ENCODE data around the gene GSG1L.

GSG1L gene

DNA sequence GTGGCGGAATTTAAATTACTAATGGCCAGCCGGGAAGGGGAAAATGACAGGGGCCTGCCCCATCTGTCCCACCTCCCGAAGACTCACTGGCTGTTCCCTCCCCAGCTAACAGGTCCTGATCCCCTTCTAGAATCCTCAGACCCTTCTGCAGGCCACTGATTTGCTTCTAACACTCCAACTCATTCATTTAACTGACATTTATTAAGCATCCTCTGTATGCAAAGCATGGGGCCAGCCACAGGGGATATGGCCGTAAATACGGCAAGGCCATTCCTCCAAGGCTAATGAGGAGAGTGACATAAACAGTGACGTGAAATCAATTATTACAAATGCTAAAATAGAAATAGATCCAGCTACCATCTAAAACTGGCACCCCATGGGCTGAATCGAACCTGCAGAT lies 195.3 kb downstream of the GSG1L start:
- Mint-ChIP-seq H3K36me3 (peaks cover 5% of the 10 kb centered on the region), H3K4me3 (no peak overlapping the region), H3K27me3 (peaks cover 3% of the 10 kb centered on the region), H3K9me3 (peaks cover 9% of the 10 kb centered on the region), H3K27ac (no peak overlapping the region), H3K4me1 (peaks cover 3% of the 10 kb centered on the region)
- ATAC-seq (ENCODE audit: low read depth) (no peak), DNase-seq (ENCODE audit: low spot score in 2 of 2) (no peak)

GRCh38 chr16:27867122-27868110 lies 196.1 kb downstream of the GSG1L start:
- H3K4me1 Mint-ChIP-seq, result peaks cover 3% of the 10 kb centered on the region
- H3K36me3 Mint-ChIP-seq, result peaks cover 5% of the 10 kb centered on the region
- no peak overlapping the region for H3K27ac Mint-ChIP-seq
- peaks cover 3% of the 10 kb centered on the region for H3K27me3 Mint-ChIP-seq
- no peak overlapping the region for H3K4me3 Mint-ChIP-seq
- ATAC-seq (ENCODE audit: low read depth) (no peak), DNase-seq (ENCODE audit: low spot score in 2 of 2) (no peak)
- H3K9me3 Mint-ChIP-seq, result peaks cover 14% of the 10 kb centered on the region

- peaks cover 3% of the 10 kb centered on the region for H3K27me3 Mint-ChIP-seq
- H3K4me3 Mint-ChIP-seq, result no peak overlapping the region
- DNase-seq (ENCODE audit: low spot score in 2 of 2), result no peak
- no peak for ATAC-seq (ENCODE audit: low read depth)
- H3K36me3 Mint-ChIP-seq, result peaks cover 5% of the 10 kb centered on the region
- peaks cover 3% of the 10 kb centered on the region for H3K4me1 Mint-ChIP-seq
- H3K27ac Mint-ChIP-seq, result no peak overlapping the region
- H3K9me3 Mint-ChIP-seq, result peaks cover 14% of the 10 kb centered on the region
Measured at GRCh38 chr16:27863377-27863776, 200.1 kb downstream of the GSG1L start.

- H3K4me1 Mint-ChIP-seq, result peaks cover 3% of the 10 kb centered on the region
- no peak overlapping the region for H3K27ac Mint-ChIP-seq
- DNase-seq (ENCODE audit: low spot score in 2 of 2) (no peak), ATAC-seq (ENCODE audit: low read depth) (no peak)
- peaks cover 14% of the 10 kb centered on the region for H3K9me3 Mint-ChIP-seq
- peaks cover 3% of the 10 kb centered on the region for H3K27me3 Mint-ChIP-seq
- no peak overlapping the region for H3K4me3 Mint-ChIP-seq
- H3K36me3 Mint-ChIP-seq, result peaks cover 5% of the 10 kb centered on the region
Measured at GRCh38 chr16:27862953-27863352, 200.6 kb downstream of the GSG1L start.

- Mint-ChIP-seq H3K27me3 (peaks cover 2% of the 10 kb centered on the region), H3K27ac (no peak overlapping the region), H3K36me3 (peaks cover 1% of the 10 kb centered on the region), H3K4me1 (no peaks in the 10 kb centered on the region), H3K9me3 (peaks cover 11% of the 10 kb centered on the region), H3K4me3 (no peak overlapping the region)
- ATAC-seq (ENCODE audit: low read depth) (no peak), DNase-seq (ENCODE audit: low spot score in 2 of 2) (no peak)
Measured at GRCh38 chr16:27860091-27860490, 203.4 kb downstream of the GSG1L start.

GRCh38 chr16:27859020-27859419 lies 204.5 kb downstream of the GSG1L start:
- peaks cover 9% of the 10 kb centered on the region for H3K9me3 Mint-ChIP-seq
- H3K4me3 Mint-ChIP-seq, result no peak overlapping the region
- peaks cover 1% of the 10 kb centered on the region for H3K36me3 Mint-ChIP-seq
- H3K27ac Mint-ChIP-seq, result no peak overlapping the region
- ATAC-seq (ENCODE audit: low read depth) (no peak), DNase-seq (ENCODE audit: low spot score in 2 of 2) (no peak)
- peaks cover 2% of the 10 kb centered on the region for H3K27me3 Mint-ChIP-seq
- no peaks in the 10 kb centered on the region for H3K4me1 Mint-ChIP-seq

DNA sequence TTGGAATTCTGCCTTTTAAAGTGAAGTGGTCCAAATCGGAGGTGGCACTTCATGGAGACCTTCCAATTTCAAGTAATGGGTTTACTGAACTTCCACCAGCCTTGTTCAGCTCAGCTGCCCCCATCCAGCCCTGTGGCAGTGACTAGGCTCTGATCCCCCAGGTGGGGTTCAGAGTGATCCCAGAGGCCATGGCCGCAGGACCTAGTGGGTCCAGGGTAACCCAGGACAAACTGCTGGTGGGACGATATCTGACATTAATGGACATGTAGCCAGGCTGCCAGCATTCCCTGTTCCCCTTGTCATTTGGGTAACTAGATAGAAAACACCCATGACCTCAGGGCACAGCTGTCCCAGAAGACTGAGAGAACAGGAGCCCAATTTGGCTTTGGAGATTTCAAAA lies 209.9 kb downstream of the GSG1L start:
- peaks cover 16% of the 10 kb centered on the region for H3K27me3 Mint-ChIP-seq
- no peaks in the 10 kb centered on the region for H3K36me3 Mint-ChIP-seq
- no peak overlapping the region for H3K27ac Mint-ChIP-seq
- no peaks in the 10 kb centered on the region for H3K9me3 Mint-ChIP-seq
- ATAC-seq (ENCODE audit: low read depth) (no peak), DNase-seq (ENCODE audit: low spot score in 2 of 2) (no peak)
- H3K4me3 Mint-ChIP-seq, result no peak overlapping the region
- H3K4me1 Mint-ChIP-seq, result no peaks in the 10 kb centered on the region

GRCh38 chr16:27853101-27853500 lies 210.4 kb downstream of the GSG1L start:
- Mint-ChIP-seq H3K9me3 (no peaks in the 10 kb centered on the region), H3K36me3 (no peaks in the 10 kb centered on the region), H3K4me1 (no peaks in the 10 kb centered on the region), H3K27ac (no peak overlapping the region), H3K4me3 (no peak overlapping the region), H3K27me3 (peaks cover 18% of the 10 kb centered on the region)
- ATAC-seq (ENCODE audit: low read depth) (no peak), DNase-seq (ENCODE audit: low spot score in 2 of 2) (no peak)

- Mint-ChIP-seq H3K36me3 (no peaks in the 10 kb centered on the region), H3K4me3 (no peak overlapping the region), H3K27ac (no peak overlapping the region), H3K4me1 (no peaks in the 10 kb centered on the region), H3K27me3 (peaks cover 18% of the 10 kb centered on the region), H3K9me3 (no peaks in the 10 kb centered on the region)
- DNase-seq (ENCODE audit: low spot score in 2 of 2), result no peak
- ATAC-seq (ENCODE audit: low read depth), result no peak
Measured at GRCh38 chr16:27852681-27853080, 210.8 kb downstream of the GSG1L start.

DNA sequence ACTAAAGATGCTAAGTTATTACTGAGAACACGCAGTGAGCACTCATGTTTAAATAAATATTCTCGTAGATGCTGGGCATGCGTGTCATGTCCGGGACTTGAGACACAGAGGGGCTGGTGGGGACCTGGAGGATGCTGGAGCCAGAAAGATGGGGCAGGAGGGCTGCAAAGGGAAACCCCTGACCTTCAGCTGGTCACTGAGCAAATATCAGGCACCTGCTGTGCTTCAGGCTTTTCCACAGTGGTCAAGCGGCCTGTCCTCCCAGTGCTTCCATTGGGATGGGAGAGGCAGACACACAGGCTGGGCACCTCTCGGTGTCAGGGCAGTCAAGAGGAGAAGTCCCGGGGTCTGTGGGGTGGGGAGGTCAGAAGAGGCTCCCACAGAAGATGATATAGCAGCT lies 211.4 kb downstream of the GSG1L start:
- Mint-ChIP-seq H3K27ac (no peak overlapping the region), H3K9me3 (no peaks in the 10 kb centered on the region), H3K4me3 (no peak overlapping the region), H3K36me3 (no peaks in the 10 kb centered on the region), H3K27me3 (peaks cover 18% of the 10 kb centered on the region), H3K4me1 (no peaks in the 10 kb centered on the region)
- ATAC-seq (ENCODE audit: low read depth) (no peak), DNase-seq (ENCODE audit: low spot score in 2 of 2) (no peak)

DNA sequence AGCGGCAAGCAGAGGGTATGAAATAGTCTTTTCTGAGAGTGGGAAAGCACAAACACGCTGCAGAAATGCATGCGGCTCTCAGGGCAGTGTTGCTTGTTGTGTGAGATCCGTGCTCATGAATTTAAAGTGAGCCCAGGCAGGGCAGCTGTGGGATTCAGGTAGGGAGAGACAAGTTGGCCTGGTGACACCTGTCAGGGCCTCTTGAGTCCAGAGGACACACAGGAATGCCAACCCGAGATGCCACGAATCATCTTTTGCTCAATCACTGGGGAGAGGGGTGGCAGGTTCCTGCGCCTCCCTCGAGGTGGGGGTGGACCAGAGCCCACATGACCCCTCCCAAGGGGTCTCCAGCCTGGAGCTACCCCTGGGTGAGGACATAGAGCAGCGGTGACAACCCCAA lies 211.9 kb downstream of the GSG1L start:
- no peaks in the 10 kb centered on the region for H3K36me3 Mint-ChIP-seq
- H3K4me1 Mint-ChIP-seq, result no peaks in the 10 kb centered on the region
- ATAC-seq (ENCODE audit: low read depth) (no peak), DNase-seq (ENCODE audit: low spot score in 2 of 2) (no peak)
- no peak overlapping the region for H3K4me3 Mint-ChIP-seq
- H3K9me3 Mint-ChIP-seq, result no peaks in the 10 kb centered on the region
- peaks cover 17% of the 10 kb centered on the region for H3K27me3 Mint-ChIP-seq
- no peak overlapping the region for H3K27ac Mint-ChIP-seq

DNA sequence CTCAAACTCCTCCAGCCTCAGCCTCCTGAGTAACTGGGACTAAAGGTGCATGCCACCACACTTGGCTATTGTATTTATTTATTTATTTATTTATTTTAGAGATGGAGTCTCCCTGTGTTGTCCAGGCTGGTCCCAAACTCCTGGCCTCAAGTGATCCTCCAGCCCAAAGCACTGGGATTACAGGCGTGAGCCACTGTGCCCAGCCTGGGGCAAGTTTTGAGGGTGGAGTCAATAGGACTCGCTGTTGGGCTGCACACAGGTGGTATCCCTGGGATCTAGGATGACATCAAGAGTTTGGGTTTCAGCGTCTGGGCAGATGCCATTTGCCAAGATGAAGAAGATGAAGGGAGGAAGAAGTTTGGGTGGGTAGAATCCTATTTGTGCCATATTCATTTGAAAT lies 213.9 kb downstream of the GSG1L start:
- Mint-ChIP-seq H3K27ac (no peak overlapping the region), H3K4me3 (no peak overlapping the region), H3K4me1 (no peaks in the 10 kb centered on the region), H3K36me3 (no peaks in the 10 kb centered on the region), H3K27me3 (peaks cover 22% of the 10 kb centered on the region), H3K9me3 (peaks cover 2% of the 10 kb centered on the region)
- ATAC-seq (ENCODE audit: low read depth) (no peak), DNase-seq (ENCODE audit: low spot score in 2 of 2) (no peak)

DNA sequence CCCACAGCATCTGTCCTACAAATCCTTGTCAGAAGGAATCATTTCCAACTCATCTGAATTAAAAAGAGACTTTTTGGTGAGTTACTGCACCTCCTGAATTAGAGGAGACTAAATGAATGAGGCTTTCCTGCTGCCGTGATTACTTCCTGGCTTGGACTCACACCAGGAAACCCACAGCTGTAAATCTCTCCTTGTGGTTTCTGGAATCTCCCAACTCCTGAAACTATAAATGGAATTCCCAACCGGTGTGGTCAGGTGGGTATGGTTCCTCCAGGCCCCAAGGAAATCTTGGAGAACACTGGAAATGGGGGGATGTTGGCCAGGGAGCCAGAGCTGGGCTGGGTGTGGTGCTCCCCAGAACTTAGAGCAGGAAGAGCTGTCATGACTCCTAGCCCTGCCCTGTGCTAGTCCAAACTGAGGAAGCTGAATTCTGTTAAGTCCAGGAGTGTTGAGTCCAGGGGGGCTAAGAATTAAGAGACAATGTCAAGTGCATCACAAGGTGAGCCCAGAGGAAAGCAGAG lies 216.4 kb downstream of the GSG1L start:
- Mint-ChIP-seq H3K4me3 (no peak overlapping the region), H3K27me3 (peaks cover 17% of the 10 kb centered on the region), H3K27ac (no peak overlapping the region), H3K9me3 (peaks cover 2% of the 10 kb centered on the region), H3K4me1 (no peaks in the 10 kb centered on the region), H3K36me3 (no peaks in the 10 kb centered on the region)
- no peak for ATAC-seq (ENCODE audit: low read depth)
- no peak for DNase-seq (ENCODE audit: low spot score in 2 of 2)

DNA sequence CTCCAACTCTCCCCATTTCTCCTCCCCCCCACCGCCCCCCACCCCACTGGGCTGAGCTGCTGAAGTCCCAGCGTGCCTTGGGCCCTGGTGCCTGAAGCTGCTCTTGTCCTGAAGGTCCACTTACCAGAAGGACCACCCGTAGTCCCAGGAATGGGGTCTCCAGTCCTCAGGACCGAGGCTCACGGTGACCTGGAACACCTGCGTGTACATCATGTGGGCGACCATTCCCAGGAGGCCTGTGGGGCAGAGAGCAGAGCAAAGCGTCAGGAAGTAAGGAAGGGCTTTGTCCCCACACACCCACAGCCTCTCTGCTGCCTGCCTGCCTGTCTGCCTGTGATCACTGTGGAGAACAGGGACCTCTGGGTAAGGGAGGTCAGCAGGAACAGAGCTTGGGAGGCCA lies 218.7 kb downstream of the GSG1L start:
- DNase-seq (ENCODE audit: low spot score in 2 of 2) (no peak), ATAC-seq (ENCODE audit: low read depth) (no peak)
- H3K4me3 Mint-ChIP-seq, result no peak overlapping the region
- H3K27ac Mint-ChIP-seq, result no peak overlapping the region
- no peaks in the 10 kb centered on the region for H3K36me3 Mint-ChIP-seq
- H3K4me1 Mint-ChIP-seq, result no peaks in the 10 kb centered on the region
- peaks cover 12% of the 10 kb centered on the region for H3K27me3 Mint-ChIP-seq
- peaks cover 2% of the 10 kb centered on the region for H3K9me3 Mint-ChIP-seq

DNA sequence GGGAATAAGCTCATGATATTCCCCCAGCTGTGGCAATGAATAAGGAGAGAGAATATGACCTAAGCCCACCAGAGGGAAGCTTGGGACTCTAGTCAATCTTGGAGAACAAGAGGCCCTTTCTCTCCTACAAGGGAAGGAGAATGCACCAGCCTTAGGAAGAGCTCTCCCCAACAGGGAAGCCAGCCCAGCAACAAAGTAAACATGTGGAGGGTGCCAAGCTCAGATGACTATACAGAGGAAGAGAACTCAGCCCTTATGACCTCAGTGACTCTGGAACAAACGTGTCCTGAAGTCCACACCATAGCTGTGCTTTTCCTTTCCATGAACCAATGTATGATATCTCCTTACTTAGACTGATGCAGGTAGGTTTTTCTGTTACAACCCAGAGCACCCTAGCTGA lies 219.7 kb downstream of the GSG1L start:
- Mint-ChIP-seq H3K27ac (no peak overlapping the region), H3K4me3 (no peak overlapping the region), H3K4me1 (no peaks in the 10 kb centered on the region), H3K9me3 (peaks cover 2% of the 10 kb centered on the region), H3K36me3 (no peaks in the 10 kb centered on the region), H3K27me3 (peaks cover 13% of the 10 kb centered on the region)
- ATAC-seq (ENCODE audit: low read depth) (no peak), DNase-seq (ENCODE audit: low spot score in 2 of 2) (no peak)

All from memory B cell (primary cell).